HEK293T (cell line): Measurements from ENCODE around the gene M1AP.

Source experiments
- ARNT ChIP-seq: fragments of 450-650 bp; IDR thresholded peaks from 2 replicates; pipeline ENCODE4 v1.6.1; 2017; ENCODE audit warnings: mild to moderate bottlenecking
- NFRKB ChIP-seq: fragments of 450-650 bp; IDR thresholded peaks from 2 replicates; pipeline ENCODE4 v1.6.1; 2016; ENCODE audit warnings: mild to moderate bottlenecking, moderate library complexity
- SP1 ChIP-seq: fragments of 450-650 bp; IDR thresholded peaks from 2 replicates; pipeline ENCODE4 v1.6.1; 2017
- TARDBP ChIP-seq: fragments of 450-650 bp; IDR thresholded peaks from 2 replicates; pipeline ENCODE4 v1.6.1; 2016
- TF ChIP-seq, protein P1 (sequence below): fragments of 450-650 bp; IDR thresholded peaks from 2 replicates; pipeline ENCODE4 v1.6.1; 2016

DNA sequence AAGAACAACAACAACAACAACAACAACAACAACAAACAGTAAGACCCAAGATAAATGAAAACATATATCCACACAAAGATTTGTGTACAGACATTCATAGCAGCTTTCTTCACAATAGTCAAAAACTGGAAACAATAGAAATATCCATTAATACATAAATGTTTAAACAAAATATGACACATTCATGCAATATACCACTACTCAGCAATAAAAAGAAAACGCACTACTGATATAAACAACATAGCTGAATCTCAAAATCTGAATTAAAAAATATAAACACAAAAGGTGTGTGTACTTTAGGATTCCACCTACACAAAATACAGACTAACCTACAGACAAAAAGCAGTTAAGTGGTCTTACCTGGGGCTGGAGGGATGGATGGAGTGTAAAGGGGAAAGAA, 51.5 kb downstream of the M1AP start:
- no peak for TF ChIP-seq TARDBP
- TF ChIP-seq NFRKB: no peak
- no peak for TF ChIP-seq SP1
- TF ChIP-seq ARNT: no peak
- TF ChIP-seq, protein P1, sequence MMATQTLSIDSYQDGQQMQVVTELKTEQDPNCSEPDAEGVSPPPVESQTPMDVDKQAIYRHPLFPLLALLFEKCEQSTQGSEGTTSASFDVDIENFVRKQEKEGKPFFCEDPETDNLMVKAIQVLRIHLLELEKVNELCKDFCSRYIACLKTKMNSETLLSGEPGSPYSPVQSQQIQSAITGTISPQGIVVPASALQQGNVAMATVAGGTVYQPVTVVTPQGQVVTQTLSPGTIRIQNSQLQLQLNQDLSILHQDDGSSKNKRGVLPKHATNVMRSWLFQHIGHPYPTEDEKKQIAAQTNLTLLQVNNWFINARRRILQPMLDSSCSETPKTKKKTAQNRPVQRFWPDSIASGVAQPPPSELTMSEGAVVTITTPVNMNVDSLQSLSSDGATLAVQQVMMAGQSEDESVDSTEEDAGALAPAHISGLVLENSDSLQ: no peak
